DND-41 (cell line): ENCODE measurements around the gene ETS2.
A peak's percentile ranks its signal among the peaks of the same experiment; 100 is the strongest.

Source experiments
- ATAC-seq: fragments of 200-7000 bp; cut with Tn5 transposase; 3 replicates; pipeline ENCODE4 v1.9.1; 2021; ENCODE audit warnings: low read depth; ENCODE audit not compliant: insufficient read depth
- DNase-seq: peaks from one replicate; pipeline ENCODE4 v3.0.0-alpha.2; 2020
- H2AFZ ChIP-seq: 2 replicates; pipeline ENCODE4 v1.6.0; 2012; ENCODE audit warnings: low read depth, low read length
- H3K27ac ChIP-seq: 2 replicates; pipeline ENCODE4 v1.5.1; 2012; ENCODE audit warnings: low read length, inconsistent platforms
- H3K27me3 ChIP-seq: fragments of 200-600 bp; sonication (generic); 2 replicates; pipeline ENCODE4 v1.6.0; 2012; ENCODE audit warnings: low read length, mild to moderate bottlenecking, inconsistent platforms; ENCODE audit not compliant: insufficient read depth, poor library complexity
- H3K36me3 ChIP-seq: 2 replicates; pipeline ENCODE4 v1.5.1; 2012; ENCODE audit warnings: low read length, inconsistent platforms; ENCODE audit not compliant: insufficient read depth
- H3K4me1 ChIP-seq: 2 replicates; pipeline ENCODE4 v1.5.1; 2012; ENCODE audit warnings: mild to moderate bottlenecking, low read length; ENCODE audit not compliant: insufficient read depth
- H3K4me2 ChIP-seq: 2 replicates; pipeline ENCODE4 v1.6.0; 2012; ENCODE audit warnings: mild to moderate bottlenecking, moderate library complexity, low read length, inconsistent platforms; ENCODE audit not compliant: insufficient read depth
- H3K4me3 ChIP-seq, 2 experiments: fragments of 200-600 bp in 1 of 2; shearing (Covaris generic) in 1 of 2; 2 replicates each; pipeline ENCODE4 v1.5.1; 2012 to 2016; ENCODE audit warnings: inconsistent platforms in 2 of 2, low read length in 2 of 2, mild to moderate bottlenecking in 2 of 2, low read depth in 1 of 2, moderate library complexity in 1 of 2
- H3K79me2 ChIP-seq: 2 replicates; pipeline ENCODE4 v1.6.0; 2012; ENCODE audit warnings: low read length, inconsistent platforms; ENCODE audit not compliant: insufficient read depth
- H3K9ac ChIP-seq: 2 replicates; pipeline ENCODE4 v1.6.0; 2012; ENCODE audit warnings: low read depth, mild to moderate bottlenecking, inconsistent platforms, low read length, moderate library complexity
- H3K9me3 ChIP-seq: 2 replicates; pipeline ENCODE4 v1.5.1; 2012; ENCODE audit warnings: low read length, moderate library complexity, mild to moderate bottlenecking, inconsistent platforms; ENCODE audit not compliant: insufficient read depth, severe bottlenecking
- H4K20me1 ChIP-seq: 2 replicates; pipeline ENCODE4 v1.6.0; 2012; ENCODE audit warnings: low read length; ENCODE audit not compliant: insufficient read depth
- CTCF ChIP-seq: IDR thresholded peaks from 2 replicates; pipeline ENCODE4 v1.5.1; 2012; ENCODE audit warnings: borderline replicate concordance, low read length, moderate library complexity, mild to moderate bottlenecking; ENCODE audit not compliant: poor library complexity, severe bottlenecking; ENCODE audit errors: extremely low read depth
- EZH2 ChIP-seq: IDR thresholded peaks from 3 replicates; pipeline ENCODE4 v1.6.1; 2012; ENCODE audit warnings: borderline replicate concordance, low read depth, mild to moderate bottlenecking, moderate library complexity, low read length, inconsistent platforms; ENCODE audit not compliant: severe bottlenecking

Gene ETS2

GRCh38 chr21:38813143-38813542 is 7.4 kb downstream of the ETS2 start:
- Histone ChIP-seq H3K79me2 (peaks cover 93% of the 10 kb centered on the region), H3K36me3 (peaks cover 97% of the 10 kb centered on the region), H3K27me3 (no peaks in the 10 kb centered on the region), H3K4me1 (peaks cover 40% of the 10 kb centered on the region), H4K20me1 (peaks cover 72% of the 10 kb centered on the region), H3K9me3 (no peaks in the 10 kb centered on the region), H3K9ac (no peak overlapping the region), H3K27ac (no peak overlapping the region), H2AFZ (no peak overlapping the region), H3K4me2 (peak overlapping the region; percentile 14; the same call in 1 of the 2 replicates), H3K4me3 (no peak overlapping the region)
- no peak for DNase-seq
- TF ChIP-seq CTCF (no peak), EZH2 (no peak)
- ATAC-seq = no peak

DNA sequence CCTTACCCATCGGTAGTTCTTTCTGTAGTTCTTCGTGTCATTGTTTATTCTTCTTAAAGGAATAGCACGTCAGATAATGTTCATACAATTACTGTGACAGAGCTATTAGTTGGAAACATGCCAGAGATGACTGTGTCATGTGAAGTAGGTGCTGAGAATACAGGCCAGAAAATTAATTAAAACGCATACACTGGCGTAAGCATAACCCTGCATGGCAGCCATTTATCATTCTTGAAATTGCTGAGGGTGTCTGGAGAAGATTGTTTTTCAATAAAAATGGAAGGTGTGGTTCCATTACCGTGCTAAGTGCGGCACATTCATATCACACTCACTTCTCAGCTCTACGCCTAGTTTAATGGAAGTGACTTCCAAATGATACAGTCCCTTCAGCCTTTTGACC is 7.8 kb downstream of the ETS2 start:
- Histone ChIP-seq H3K9me3 (no peaks in the 10 kb centered on the region), H3K27ac (no peak overlapping the region)

GRCh38 chr21:38814126-38815059 is 8.7 kb downstream of the ETS2 start:
- DNase-seq = no peak
- H3K9me3 ChIP-seq = no peaks in the 10 kb centered on the region
- H2AFZ ChIP-seq = no peak overlapping the region
- no peak overlapping the region for H3K9ac ChIP-seq
- peaks cover 28% of the 10 kb centered on the region for H3K4me1 ChIP-seq
- H3K4me3 ChIP-seq = no peak overlapping the region
- H3K4me2 ChIP-seq = no peak overlapping the region
- TF ChIP-seq CTCF (no peak), EZH2 (no peak)
- 0 out of 2 replicates have a peak overlapping the region, but pooled peaks have one; percentile 4 for H3K27ac ChIP-seq
- H4K20me1 ChIP-seq = peaks cover 69% of the 10 kb centered on the region
- no peaks in the 10 kb centered on the region for H3K27me3 ChIP-seq
- peaks cover 91% of the 10 kb centered on the region for H3K79me2 ChIP-seq
- peaks cover 97% of the 10 kb centered on the region for H3K36me3 ChIP-seq
- ATAC-seq = no peak

More for the DNA sequence above, 7.8 kb downstream of the ETS2 start:
- no peak overlapping the region for H3K4me2 ChIP-seq
- H3K4me3 ChIP-seq = no peak overlapping the region
- H3K4me1 ChIP-seq = peaks cover 36% of the 10 kb centered on the region
- H3K36me3 ChIP-seq = peaks cover 97% of the 10 kb centered on the region
- DNase-seq (no peak), ATAC-seq (no peak)
- no peak overlapping the region for H2AFZ ChIP-seq
- H3K9ac ChIP-seq = no peak overlapping the region
- no peaks in the 10 kb centered on the region for H3K27me3 ChIP-seq
- H4K20me1 ChIP-seq = peaks cover 69% of the 10 kb centered on the region
- no peak for TF ChIP-seq CTCF
- peaks cover 92% of the 10 kb centered on the region for H3K79me2 ChIP-seq
